Natural killer cell treated with Interleukin-12 subunit alpha and Interleukin-12 subunit beta and Interleukin-15 and Interleukin-18, amount 100 ng/mL, for 72 hours (primary cell): ENCODE measurements around the gene PURA. TPM values are rescaled to one million over a fixed set of nuclear protein-coding genes. Genes with fewer than 3 reads are reported as not detected.
A peak's percentile ranks its signal among the peaks of the same experiment; 100 is the strongest.

Experiments used
- ATAC-seq, 2 donors: fragments of 150-1000 bp; cut with Tn5 transposase in 1 of 2; sonication (Bioruptor Pico), chemical (Tn5 transposase) in 1 of 2; 2 replicates each; pipeline ENCODE4 v1.10.0; 2021
- DNase-seq: peaks from one replicate; pipeline ENCODE4 v3.0.0; 2022; ENCODE audit warnings: low spot score
- H3K27ac Mint-ChIP-seq, 2 donors: 1 replicate in 1 of 2; 2 replicates in 1 of 2; pipeline ENCODE4 v1.8.0; 2022; ENCODE audit warnings: mixed read lengths in 2 of 2, mild to moderate bottlenecking in 1 of 2, moderate library complexity in 1 of 2
- H3K27me3 Mint-ChIP-seq, 2 donors: 1 replicate in 1 of 2; 2 replicates in 1 of 2; pipeline ENCODE4 v1.8.0; 2022; ENCODE audit warnings: mixed read lengths in 2 of 2
- H3K36me3 Mint-ChIP-seq: one replicate; pipeline ENCODE4 v1.8.0; 2022; ENCODE audit warnings: mixed read lengths
- H3K4me1 Mint-ChIP-seq, 2 donors: 1 replicate in 1 of 2; 2 replicates in 1 of 2; pipeline ENCODE4 v1.8.0; 2022; ENCODE audit warnings: low read depth in 2 of 2, mixed read lengths in 2 of 2, mild to moderate bottlenecking in 1 of 2
- H3K4me3 Mint-ChIP-seq: one replicate; pipeline ENCODE4 v1.8.0; 2022; ENCODE audit warnings: mixed read lengths
- H3K9me3 Mint-ChIP-seq: 2 replicates; pipeline ENCODE4 v1.8.0; 2022; ENCODE audit warnings: mixed read lengths
- total RNA-seq, 2 donors: library from RNA; stranded (reverse); gene quantifications; one replicate each; pipeline ENCODE4 v1.2.3, GENCODE V29; 2022

The PURA gene
- 10 to 100 TPM; 11.1 to 14.0 TPM for total RNA-seq

DNA sequence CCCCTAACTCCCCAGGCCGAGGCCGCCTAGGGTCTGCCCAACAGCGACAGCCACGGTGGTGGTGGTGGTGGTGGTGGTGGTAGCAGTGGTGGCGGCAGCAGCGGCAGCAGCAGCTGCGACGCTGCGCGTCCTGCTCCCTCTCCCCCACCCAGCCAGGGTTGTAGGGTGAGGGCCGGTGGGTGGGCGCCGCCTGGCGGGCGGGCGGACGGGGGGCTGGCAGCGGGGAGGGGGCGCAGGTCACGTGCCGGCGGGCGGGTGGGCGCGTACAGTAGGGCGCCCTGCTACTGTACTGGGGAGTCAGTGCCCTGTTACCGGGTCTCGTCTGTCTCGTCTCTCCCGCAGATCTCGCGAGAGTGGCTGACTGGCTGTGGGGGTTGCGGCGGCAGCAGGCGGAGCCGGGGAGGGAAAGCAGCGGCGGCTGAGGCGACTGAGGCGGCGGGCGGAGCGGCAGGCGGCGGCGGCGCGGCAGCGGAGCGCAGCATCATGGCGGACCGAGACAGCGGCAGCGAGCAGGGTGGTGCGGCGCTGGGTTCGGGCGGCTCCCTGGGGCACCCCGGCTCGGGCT is at the start of gene PURA:
TSS of gene PURA (plus strand) at position 411 of the 565 bp plus-strand sequence. CDS start at position 484, 73 bp downstream.
- Mint-ChIP-seq H3K9me3 (no peaks in the 10 kb centered on the region), H3K36me3 (no peaks in the 10 kb centered on the region), H3K4me1 (peaks cover 25 to 52% of the 10 kb centered on the region in 2 donors), H3K27ac (peak within 1 kb of the TSS; percentile 82 to 88), H3K27me3 (peaks cover 8 to 13% of the 10 kb centered on the region in 2 donors), H3K4me3 (peak within 1 kb of the TSS; percentile 99)
- ATAC-seq (peak; percentile 94 to 96), DNase-seq (peak; percentile 97)

DNA sequence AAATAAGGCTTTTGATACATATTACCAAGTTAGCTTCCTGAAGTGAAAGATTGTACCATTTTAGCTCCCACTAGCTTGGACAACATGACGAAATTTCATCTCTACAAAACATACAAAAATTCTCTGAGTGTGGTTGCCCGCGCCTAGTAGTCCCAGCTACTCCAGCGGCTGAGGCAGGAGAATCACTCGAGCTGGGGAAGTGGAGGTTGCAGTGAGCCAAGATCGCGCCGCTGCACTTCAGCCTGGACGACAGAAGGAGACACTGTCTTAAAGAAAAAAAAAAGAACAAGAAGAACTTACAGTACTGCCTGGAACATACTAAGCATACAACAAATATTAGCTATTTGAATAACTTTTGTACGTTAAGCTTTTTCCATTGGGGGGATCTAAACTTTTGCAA is 41.1 kb upstream of the PURA start:
- H3K27ac Mint-ChIP-seq, result no peak overlapping the region
- ATAC-seq (no peak), DNase-seq (no peak)
- H3K9me3 Mint-ChIP-seq, result no peaks in the 10 kb centered on the region
- peaks cover 25 to 42% of the 10 kb centered on the region in 2 donors for H3K27me3 Mint-ChIP-seq
- no peak overlapping the region for H3K4me3 Mint-ChIP-seq
- no peaks in the 10 kb centered on the region for H3K4me1 Mint-ChIP-seq
- no peaks in the 10 kb centered on the region for H3K36me3 Mint-ChIP-seq

DNA sequence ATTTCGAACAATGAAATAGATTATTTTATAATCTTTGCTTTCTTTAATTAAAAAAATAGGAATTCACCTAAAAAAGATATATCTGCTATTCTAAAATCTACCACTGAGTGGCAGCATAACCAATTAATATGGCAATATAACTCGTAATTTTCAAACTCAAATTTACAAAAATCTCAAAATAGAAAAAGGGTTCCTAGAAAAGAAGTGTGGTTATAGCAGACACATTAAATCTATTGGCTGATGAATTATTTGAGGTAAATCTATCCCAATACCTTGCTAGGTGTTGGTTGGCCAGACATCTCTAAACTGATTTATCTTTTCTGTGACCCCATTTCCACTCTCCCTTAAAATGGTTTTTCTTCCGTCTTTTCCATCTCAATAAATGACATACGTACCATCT is 40.6 kb upstream of the PURA start:
- no peak for DNase-seq
- Mint-ChIP-seq H3K27me3 (peaks cover 21 to 37% of the 10 kb centered on the region in 2 donors), H3K4me3 (no peak overlapping the region), H3K4me1 (no peaks in the 10 kb centered on the region), H3K36me3 (no peaks in the 10 kb centered on the region), H3K27ac (no peak overlapping the region), H3K9me3 (no peaks in the 10 kb centered on the region)
- no peak for ATAC-seq

DNA sequence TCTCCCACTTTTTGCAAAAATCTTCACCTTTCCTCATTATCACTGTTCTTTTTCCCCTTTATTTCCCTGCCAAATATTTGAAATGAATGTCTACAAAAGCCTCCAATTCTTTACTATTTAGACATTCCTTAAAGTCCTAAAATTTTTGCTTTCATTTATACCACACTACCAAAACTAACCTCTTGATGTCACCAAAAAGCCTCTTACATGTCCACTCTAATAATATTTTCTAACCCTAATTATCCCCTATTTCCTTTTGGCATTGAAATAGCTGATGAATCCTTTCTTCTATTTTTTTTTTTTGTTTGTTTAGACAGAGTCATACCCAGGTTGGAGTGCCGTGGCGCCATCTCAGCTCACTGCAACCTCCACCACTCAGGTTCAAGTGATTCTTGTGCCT is 38.5 kb upstream of the PURA start:
- H3K4me1 Mint-ChIP-seq, result no peaks in the 10 kb centered on the region
- no peak overlapping the region for H3K4me3 Mint-ChIP-seq
- no peaks in the 10 kb centered on the region for H3K9me3 Mint-ChIP-seq
- ATAC-seq, result no peak
- peaks cover 19 to 31% of the 10 kb centered on the region in 2 donors for H3K27me3 Mint-ChIP-seq
- H3K27ac Mint-ChIP-seq, result no peak overlapping the region
- DNase-seq, result no peak
- H3K36me3 Mint-ChIP-seq, result no peaks in the 10 kb centered on the region

- Mint-ChIP-seq H3K4me3 (no peak overlapping the region), H3K27me3 (peaks cover 21 to 31% of the 10 kb centered on the region in 2 donors), H3K36me3 (no peaks in the 10 kb centered on the region), H3K9me3 (no peaks in the 10 kb centered on the region), H3K27ac (no peak overlapping the region), H3K4me1 (no peaks in the 10 kb centered on the region)
- ATAC-seq (no peak), DNase-seq (no peak)
These were observed 37.8 kb upstream of the PURA start for GRCh38 chr5:140076142-140076541.

- no peak overlapping the region for H3K27ac Mint-ChIP-seq
- H3K9me3 Mint-ChIP-seq, result no peaks in the 10 kb centered on the region
These were observed 37.1 kb upstream of the PURA start for GRCh38 chr5:140076788-140077187.

DNA sequence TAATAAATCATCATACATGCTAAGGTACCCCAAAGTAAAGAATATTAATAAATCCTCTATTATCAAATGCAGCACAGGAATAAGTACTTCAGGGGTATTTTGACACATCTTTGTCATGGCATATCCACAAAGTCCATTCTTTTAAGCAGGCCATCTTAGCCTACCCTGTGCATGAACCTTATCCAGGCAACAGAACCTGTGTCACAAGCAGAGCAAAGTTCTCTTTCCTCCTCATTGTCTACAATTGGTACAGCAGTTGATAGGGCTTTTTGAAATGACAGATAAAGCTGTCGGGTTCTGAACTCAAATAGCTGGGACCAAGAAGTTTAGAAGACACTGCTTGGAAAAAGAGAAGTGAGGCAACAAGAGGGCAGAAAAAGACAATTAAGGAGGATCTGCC is 30.8 kb upstream of the PURA start:
- Mint-ChIP-seq H3K4me1 (no peaks in the 10 kb centered on the region), H3K27me3 (peaks cover 21 to 36% of the 10 kb centered on the region in 2 donors), H3K4me3 (no peak overlapping the region), H3K27ac (no peak overlapping the region), H3K36me3 (no peaks in the 10 kb centered on the region), H3K9me3 (no peaks in the 10 kb centered on the region)
- DNase-seq (no peak), ATAC-seq (no peak)

More at GRCh38 chr5:140076788-140077187, 37.1 kb upstream of the PURA start:
- H3K36me3 Mint-ChIP-seq, result no peaks in the 10 kb centered on the region
- H3K4me1 Mint-ChIP-seq, result no peaks in the 10 kb centered on the region
- DNase-seq, result no peak
- no peak for ATAC-seq
- H3K4me3 Mint-ChIP-seq, result no peak overlapping the region
- H3K27me3 Mint-ChIP-seq, result peaks cover 18 to 27% of the 10 kb centered on the region in 2 donors

- ATAC-seq (no peak), DNase-seq (no peak)
- Mint-ChIP-seq H3K9me3 (no peaks in the 10 kb centered on the region), H3K27me3 (peaks cover 21 to 36% of the 10 kb centered on the region in 2 donors), H3K4me3 (no peak overlapping the region), H3K4me1 (no peaks in the 10 kb centered on the region), H3K27ac (no peak overlapping the region), H3K36me3 (no peaks in the 10 kb centered on the region)
These were observed 30.3 kb upstream of the PURA start for GRCh38 chr5:140083650-140084049.

GRCh38 chr5:140084541-140084940 is 29.4 kb upstream of the PURA start:
- H3K4me3 Mint-ChIP-seq, result no peak overlapping the region
- peaks cover 26 to 36% of the 10 kb centered on the region in 2 donors for H3K27me3 Mint-ChIP-seq
- H3K36me3 Mint-ChIP-seq, result peaks cover 6% of the 10 kb centered on the region
- H3K4me1 Mint-ChIP-seq, result no peaks in the 10 kb centered on the region
- no peak overlapping the region for H3K27ac Mint-ChIP-seq
- ATAC-seq (no peak), DNase-seq (no peak)
- peaks cover 4% of the 10 kb centered on the region for H3K9me3 Mint-ChIP-seq

DNA sequence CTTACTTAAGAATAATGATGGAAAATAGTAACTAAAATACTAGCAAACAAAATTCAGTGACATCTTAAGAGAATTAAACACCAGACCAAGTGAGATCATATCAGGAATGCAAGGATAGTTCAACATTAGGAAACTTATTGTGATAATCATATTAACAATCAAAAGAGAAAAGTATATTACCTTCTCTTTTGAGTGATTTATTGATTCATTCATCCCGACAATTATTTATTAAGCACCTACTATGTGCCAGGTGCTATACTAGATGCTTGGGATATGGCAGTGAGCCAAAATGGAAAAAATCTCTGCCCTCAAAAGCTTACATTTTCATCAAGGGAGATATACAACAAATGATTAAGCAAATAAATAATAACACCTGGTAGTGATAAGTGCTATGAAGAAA is 23.7 kb upstream of the PURA start:
- Mint-ChIP-seq H3K27me3 (peaks cover 26 to 28% of the 10 kb centered on the region in 2 donors), H3K36me3 (peaks cover 16% of the 10 kb centered on the region), H3K27ac (no peak overlapping the region), H3K4me3 (no peak overlapping the region), H3K4me1 (no peaks in the 10 kb centered on the region), H3K9me3 (peaks cover 11% of the 10 kb centered on the region)
- DNase-seq (no peak), ATAC-seq (no peak)

DNA sequence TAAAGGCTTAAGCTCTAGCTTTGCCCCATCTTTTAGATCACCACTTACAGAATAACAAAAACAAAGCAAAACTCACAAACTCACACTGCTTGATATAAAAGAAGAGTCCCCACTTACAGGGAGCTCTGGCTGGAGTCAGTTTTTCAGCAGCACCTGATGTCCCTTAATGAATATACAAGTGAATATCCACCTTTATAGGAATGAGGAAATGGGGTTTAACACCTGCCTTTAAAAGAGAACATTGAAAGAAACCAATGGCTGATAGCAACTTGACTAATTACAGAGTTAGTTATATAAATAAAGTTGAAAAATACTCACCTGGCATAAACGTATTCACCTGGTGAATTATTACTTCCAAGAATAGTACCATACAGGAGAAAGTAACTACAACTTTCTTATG is 20.7 kb upstream of the PURA start:
- DNase-seq, result no peak
- no peak overlapping the region for H3K27ac Mint-ChIP-seq
- no peak for ATAC-seq
- peaks cover 22 to 32% of the 10 kb centered on the region in 2 donors for H3K27me3 Mint-ChIP-seq
- H3K36me3 Mint-ChIP-seq, result peaks cover 16% of the 10 kb centered on the region
- no peaks in the 10 kb centered on the region for H3K4me1 Mint-ChIP-seq
- H3K4me3 Mint-ChIP-seq, result no peak overlapping the region
- H3K9me3 Mint-ChIP-seq, result peaks cover 11% of the 10 kb centered on the region

DNA sequence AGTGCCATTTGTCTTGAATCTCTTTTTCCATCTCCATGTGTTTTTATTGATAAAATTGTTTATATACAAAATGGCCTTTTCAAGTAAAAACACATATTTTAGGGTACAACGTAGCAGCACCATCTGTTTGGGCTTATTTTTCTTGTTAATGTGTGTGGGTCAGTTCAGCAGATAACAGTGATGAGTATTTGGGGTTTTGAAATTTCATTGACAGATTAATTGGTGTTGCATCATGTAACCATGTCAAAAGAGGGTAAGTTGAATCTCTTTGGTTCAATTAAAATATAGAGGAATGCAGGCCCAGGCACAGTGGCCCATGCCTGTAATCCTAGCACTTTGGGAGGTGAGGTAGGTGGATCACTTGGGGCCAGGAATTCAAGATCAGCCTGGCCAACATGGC is 20.0 kb upstream of the PURA start:
- H3K27me3 Mint-ChIP-seq, result peaks cover 22 to 32% of the 10 kb centered on the region in 2 donors
- no peaks in the 10 kb centered on the region for H3K4me1 Mint-ChIP-seq
- no peak overlapping the region for H3K4me3 Mint-ChIP-seq
- no peak overlapping the region for H3K27ac Mint-ChIP-seq
- DNase-seq (no peak), ATAC-seq (no peak)
- H3K36me3 Mint-ChIP-seq, result peaks cover 16% of the 10 kb centered on the region
- H3K9me3 Mint-ChIP-seq, result peaks cover 11% of the 10 kb centered on the region

- no peak overlapping the region for H3K4me3 Mint-ChIP-seq
- H3K27me3 Mint-ChIP-seq, result peaks cover 17 to 33% of the 10 kb centered on the region in 2 donors
- DNase-seq (no peak), ATAC-seq (no peak)
- H3K36me3 Mint-ChIP-seq, result peaks cover 9% of the 10 kb centered on the region
- peaks cover 7% of the 10 kb centered on the region for H3K9me3 Mint-ChIP-seq
- no peaks in the 10 kb centered on the region for H3K4me1 Mint-ChIP-seq
- H3K27ac Mint-ChIP-seq, result no peak overlapping the region
These were observed 19.0 kb upstream of the PURA start for GRCh38 chr5:140094889-140095288.

DNA sequence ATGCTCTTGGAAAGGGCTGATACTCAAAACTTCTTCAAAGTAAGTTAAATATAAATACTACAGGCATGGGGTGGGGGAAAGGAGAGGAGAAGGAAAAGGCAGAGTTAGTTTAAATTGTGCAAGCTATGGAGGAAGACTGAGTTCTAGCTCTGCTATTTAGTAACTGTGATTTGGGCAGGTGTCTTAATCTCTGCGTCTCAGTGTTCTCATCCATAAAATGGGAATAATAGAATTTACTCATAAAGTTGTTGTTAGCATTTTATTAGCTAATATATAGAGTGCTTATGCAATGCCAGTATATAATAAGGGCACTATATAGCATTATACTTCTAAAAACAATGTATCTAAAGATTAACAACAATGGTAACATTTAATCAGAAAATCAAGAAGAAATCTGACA is 12.7 kb upstream of the PURA start:
- DNase-seq, result no peak
- no peak for ATAC-seq
- Mint-ChIP-seq H3K27ac (no peak overlapping the region), H3K36me3 (no peaks in the 10 kb centered on the region), H3K4me3 (no peak overlapping the region), H3K27me3 (peaks cover 17 to 24% of the 10 kb centered on the region in 2 donors), H3K9me3 (no peaks in the 10 kb centered on the region), H3K4me1 (peaks cover 5 to 6% of the 10 kb centered on the region in 2 donors)

DNA sequence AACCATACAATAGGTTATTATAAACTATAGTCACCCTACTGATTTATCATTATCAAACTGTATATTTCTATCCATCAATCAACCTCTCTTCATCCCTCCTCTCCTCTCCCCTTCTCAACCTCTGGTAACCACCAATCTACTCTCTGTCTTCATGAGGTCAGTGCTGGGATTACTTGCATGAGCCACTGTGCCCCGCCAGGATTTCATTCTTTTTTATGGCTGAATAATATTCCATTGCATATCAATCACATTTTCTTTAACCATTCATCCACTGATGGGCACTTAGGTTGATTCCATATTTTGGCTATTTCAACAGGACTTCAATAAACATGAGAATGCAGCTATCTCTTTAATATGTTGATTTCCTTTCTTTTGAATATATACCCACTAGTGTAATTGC is 10.8 kb upstream of the PURA start:
- peaks cover 15 to 18% of the 10 kb centered on the region in 2 donors for H3K4me1 Mint-ChIP-seq
- DNase-seq (no peak), ATAC-seq (no peak)
- no peak overlapping the region for H3K27ac Mint-ChIP-seq
- no peaks in the 10 kb centered on the region for H3K9me3 Mint-ChIP-seq
- H3K4me3 Mint-ChIP-seq, result no peak overlapping the region
- H3K27me3 Mint-ChIP-seq, result peaks cover 17% of the 10 kb centered on the region in 2 donors
- H3K36me3 Mint-ChIP-seq, result no peaks in the 10 kb centered on the region
